Tibial nerve (tissue), 4 donors: ENCODE measurements around the gene ACTL6B. TPM values are rescaled to one million over a fixed set of nuclear protein-coding genes. Genes with fewer than 3 reads are reported as not detected.

ENCODE experiments used
- DNase-seq, 2 donors: peaks; one replicate each; pipeline ENCODE4 v3.0.0-alpha.2; 2019; ENCODE audit warnings: low spot score in 2 of 2
- H3K27ac ChIP-seq, 4 donors: fragments of 200-600 bp; sonication (generic) in 3 of 4; one replicate each; pipeline ENCODE4 v1.5.1; 2017 to 2019; ENCODE audit warnings: mild to moderate bottlenecking in 1 of 4
- H3K27me3 ChIP-seq, 2 donors: fragments of 200-600 bp; sonication (generic) in 1 of 2; one replicate each; pipeline versions ENCODE4 v1.5.1 to v1.6.0; 2017 to 2019
- H3K36me3 ChIP-seq, 3 donors: fragments of 200-600 bp; sonication (generic); one replicate each; pipeline ENCODE4 v1.5.1; 2018 to 2019
- H3K4me1 ChIP-seq, 4 donors: fragments of 200-600 bp; sonication (generic) in 3 of 4; one replicate each; pipeline ENCODE4 v1.5.1; 2017 to 2019
- H3K4me3 ChIP-seq, 4 donors: fragments of 200-600 bp; sonication (generic) in 3 of 4; one replicate each; pipeline ENCODE4 v1.5.1; 2017 to 2019; ENCODE audit warnings: mild to moderate bottlenecking in 1 of 4, moderate library complexity in 1 of 4
- H3K9me3 ChIP-seq, 4 donors: fragments of 200-600 bp; sonication (generic) in 3 of 4; one replicate each; pipeline ENCODE4 v1.5.1; 2017 to 2019
- CTCF ChIP-seq, 5 experiments: fragments of 200-600 bp in 3 of 5; fragments of 450-650 bp in 2 of 5; sonication (generic) in 3 of 5; IDR thresholded peaks; one replicate each; pipeline ENCODE4 v1.5.1; 2016 to 2019; ENCODE audit warnings: antibody characterized with exemption in 5 of 5, mild to moderate bottlenecking in 3 of 5, moderate library complexity in 2 of 5
- EP300 ChIP-seq, 2 donors: sonication (generic); formaldehyde crosslinking; IDR thresholded peaks; one replicate each; pipeline ENCODE4 v1.6.1; 2017; ENCODE audit warnings: antibody characterized with exemption in 2 of 2, mild to moderate bottlenecking in 1 of 2
- POLR2A ChIP-seq, 2 donors: fragments of 450-650 bp; IDR thresholded peaks; one replicate each; pipeline ENCODE4 v1.6.1; 2017; ENCODE audit warnings: antibody characterized with exemption in 2 of 2, mild to moderate bottlenecking in 2 of 2, moderate library complexity in 2 of 2
- WGBS, 2 donors: methylation state at CpG; one replicate each; pipeline ENCODE4 v1.1.5; 2018; 5-methylcytosine and 5-hydroxymethylcytosine counted together
- total RNA-seq, 4 donors: library from RNA; depleted of rRNA; stranded (reverse); fragments of >200 nt; gene quantifications; one replicate each; pipeline ENCODE4 v1.1.0, GENCODE V29; 2016

ACTL6B gene
- total RNA-seq, 4 donors from 2014 or later = not detected

- H3K36me3 ChIP-seq = peaks cover 0 to 40% (median 0%) of the 10 kb centered on the region in 3 donors
- TF ChIP-seq POLR2A (IDR thresholded peaks at IDR 0.05) = no peak
- no peak for TF ChIP-seq CTCF (IDR thresholded peaks at IDR 0.05)
- no peak for TF ChIP-seq EP300 (IDR thresholded peaks at IDR 0.05)
- 89 to 93% methylated on average over 6 of the region's 6 CpGs for WGBS, 2 donors
- H3K4me3 ChIP-seq = no peak overlapping the region
- no peak for DNase-seq
- H3K27me3 ChIP-seq = no peaks in the 10 kb centered on the region
- no peaks in the 10 kb centered on the region for H3K4me1 ChIP-seq
- no peak overlapping the region for H3K27ac ChIP-seq
- H3K9me3 ChIP-seq = no peaks in the 10 kb centered on the region
These were observed 36.0 kb downstream of the ACTL6B start for GRCh38 chr7:100620239-100620638.

- Histone ChIP-seq H3K4me1 (peaks cover 0 to 22% (median 9%) of the 10 kb centered on the region in 4 donors), H3K36me3 (peaks cover 0 to 33% (median 0%) of the 10 kb centered on the region in 3 donors), H3K4me3 (no peak overlapping the region), H3K9me3 (no peaks in the 10 kb centered on the region), H3K27me3 (no peaks in the 10 kb centered on the region), H3K27ac (no peak overlapping the region)
- no peak for DNase-seq
- TF ChIP-seq EP300 (IDR thresholded peaks at IDR 0.05) (no peak), CTCF (IDR thresholded peaks at IDR 0.05) (no peak), POLR2A (IDR thresholded peaks at IDR 0.05) (no peak)
- 87 to 93% methylated on average over 6 of the region's 6 CpGs for WGBS, 2 donors
These were observed 41.9 kb downstream of the ACTL6B start for GRCh38 chr7:100614308-100614861.

- peak overlapping the region in 2 of 4 donors; percentile 94 to 96 for H3K27ac ChIP-seq
- H3K27me3 ChIP-seq = no peaks in the 10 kb centered on the region
- no peak for TF ChIP-seq POLR2A (IDR thresholded peaks at IDR 0.05)
- TF ChIP-seq EP300 (IDR thresholded peaks at IDR 0.05) = no peak
- TF ChIP-seq CTCF (IDR thresholded peaks at IDR 0.05) = no peak
- peaks cover 0 to 33% (median 0%) of the 10 kb centered on the region in 3 donors for H3K36me3 ChIP-seq
- peak overlapping the region in 3 of 4 donors; percentile 55 to 85 (median 66) for H3K4me3 ChIP-seq
- WGBS, 2 donors = 87 to 89% methylated on average over 12 to 13 of the region's 13 CpGs
- H3K4me1 ChIP-seq = peaks cover 0 to 22% (median 9%) of the 10 kb centered on the region in 4 donors
- H3K9me3 ChIP-seq = no peaks in the 10 kb centered on the region
- no peak for DNase-seq
These were observed 42.7 kb downstream of the ACTL6B start for GRCh38 chr7:100613412-100614175.

- Histone ChIP-seq H3K4me3 (peak overlapping the region; percentile 53 to 85 (median 60)), H3K27ac (peak overlapping the region; percentile 94 to 96 (median 95)), H3K27me3 (no peaks in the 10 kb centered on the region), H3K9me3 (no peaks in the 10 kb centered on the region), H3K4me1 (peaks cover 0 to 22% (median 9%) of the 10 kb centered on the region in 4 donors), H3K36me3 (peaks cover 0 to 28% (median 0%) of the 10 kb centered on the region in 3 donors)
- 1 to 7% methylated on average over 11 to 20 of the region's 29 CpGs for WGBS, 2 donors
- peak in 1 of 2 donors; percentile 9 for DNase-seq
- TF ChIP-seq CTCF (IDR thresholded peaks at IDR 0.05) (peak in 1 of 5 experiments; percentile 9), POLR2A (IDR thresholded peaks at IDR 0.05) (no peak)
These were observed 43.4 kb downstream of the ACTL6B start for GRCh38 chr7:100612730-100613390.
